ENCODE results near the gene GCK.

GCK gene

GRCh38 chr7:44222074-44222473, 32.8 kb upstream of the GCK start:
- FAIRE-seq: no peak

GRCh38 chr7:44221231-44221791, 32.1 kb upstream of the GCK start:
- no peak for FAIRE-seq

GRCh38 chr7:44220358-44221112, 31.3 kb upstream of the GCK start:
- FAIRE-seq: no peak

GRCh38 chr7:44220046-44220357, 30.8 kb upstream of the GCK start:
- FAIRE-seq: no peak

GRCh38 chr7:44219371-44220045, 30.3 kb upstream of the GCK start:
- FAIRE-seq: no peak

- FAIRE-seq: no peak
Observed at GRCh38 chr7:44218418-44219201, 29.4 kb upstream of the GCK start.

- FAIRE-seq: no peak
Observed at GRCh38 chr7:44217852-44218402, 28.7 kb upstream of the GCK start.

- FAIRE-seq: no peak
Observed at GRCh38 chr7:44217223-44217714, 28.0 kb upstream of the GCK start.

GRCh38 chr7:44216521-44217222, 27.4 kb upstream of the GCK start:
- no peak for FAIRE-seq

- FAIRE-seq: no peak
Observed at GRCh38 chr7:44216019-44216418, 26.8 kb upstream of the GCK start.

- FAIRE-seq: no peak
Observed at GRCh38 chr7:44215531-44215930, 26.3 kb upstream of the GCK start.

GRCh38 chr7:44213877-44214388, 24.7 kb upstream of the GCK start:
- no peak for FAIRE-seq

- FAIRE-seq: no peak
Observed at GRCh38 chr7:44213206-44213876, 24.1 kb upstream of the GCK start.

- no peak for FAIRE-seq
Observed at GRCh38 chr7:44212581-44213184, 23.4 kb upstream of the GCK start.

- no peak for FAIRE-seq
Observed at GRCh38 chr7:44212018-44212417, 22.8 kb upstream of the GCK start.

- no peak for FAIRE-seq
Observed at GRCh38 chr7:44211126-44211675, 22.0 kb upstream of the GCK start.

GRCh38 chr7:44210107-44210506, 20.9 kb upstream of the GCK start:
- FAIRE-seq: no peak

GRCh38 chr7:44208085-44208484, 18.8 kb upstream of the GCK start:
- FAIRE-seq: no peak

- FAIRE-seq: no peak
Observed at GRCh38 chr7:44206008-44206407, 16.8 kb upstream of the GCK start.

GRCh38 chr7:44201813-44202212, 12.6 kb upstream of the GCK start:
- FAIRE-seq: no peak

Measured in colon (tissue), 2 donors.